Muscle layer of colon (tissue), 2 donors: ENCODE data around the gene PLCB3.
A peak's percentile ranks its signal among the peaks of the same experiment; 100 is the strongest.

ENCODE experiments used
- H3K27ac ChIP-seq: one replicate; pipeline ENCODE4 v1.7.0; 2013; ENCODE audit warnings: low read depth, mild to moderate bottlenecking, low read length, moderate library complexity
- H3K27me3 ChIP-seq, 2 donors: one replicate each; pipeline ENCODE4 v1.7.0; 2013; ENCODE audit warnings: low read length in 2 of 2, mild to moderate bottlenecking in 2 of 2; ENCODE audit not compliant: insufficient read depth in 2 of 2, control insufficient read depth in 1 of 2
- H3K36me3 ChIP-seq: one replicate; pipeline ENCODE4 v1.7.0; 2013; ENCODE audit warnings: mild to moderate bottlenecking, low read length; ENCODE audit not compliant: insufficient read depth
- H3K4me1 ChIP-seq: one replicate; pipeline ENCODE4 v1.7.0; 2013; ENCODE audit warnings: mild to moderate bottlenecking, low read length; ENCODE audit not compliant: insufficient read depth
- H3K4me3 ChIP-seq, 2 donors: one replicate each; pipeline ENCODE4 v1.7.0; 2013; ENCODE audit warnings: low read length in 2 of 2, low read depth in 1 of 2, mild to moderate bottlenecking in 1 of 2, moderate library complexity in 1 of 2
- H3K9ac ChIP-seq: one replicate; pipeline ENCODE4 v1.7.0; 2013; ENCODE audit warnings: low read length
- H3K9me3 ChIP-seq: one replicate; pipeline ENCODE4 v1.7.0; 2013; ENCODE audit warnings: mild to moderate bottlenecking, low read length
- donor health status: abdominal sarcoma.
- donor health status: Adenocarcinoma of cecum.

The PLCB3 gene

GRCh38 chr11:64223001-64223651, 28.2 kb upstream of the PLCB3 start:
- H3K27ac ChIP-seq, result no peak overlapping the region
- no peaks in the 10 kb centered on the region for H3K36me3 ChIP-seq
- no peak overlapping the region for H3K9ac ChIP-seq
- no peak overlapping the region for H3K4me3 ChIP-seq
- H3K9me3 ChIP-seq, result no peaks in the 10 kb centered on the region
- H3K27me3 ChIP-seq, result no peaks in the 10 kb centered on the region
- peaks cover 21% of the 10 kb centered on the region for H3K4me1 ChIP-seq

GRCh38 chr11:64224151-64224890, 27.0 kb upstream of the PLCB3 start:
- Histone ChIP-seq H3K27ac (no peak overlapping the region), H3K4me3 (no peak overlapping the region), H3K9ac (no peak overlapping the region), H3K4me1 (peaks cover 24% of the 10 kb centered on the region), H3K36me3 (no peaks in the 10 kb centered on the region), H3K27me3 (no peaks in the 10 kb centered on the region), H3K9me3 (no peaks in the 10 kb centered on the region)

GRCh38 chr11:64224891-64225607, 26.3 kb upstream of the PLCB3 start:
- H3K9me3 ChIP-seq, result no peaks in the 10 kb centered on the region
- no peaks in the 10 kb centered on the region for H3K27me3 ChIP-seq
- H3K27ac ChIP-seq, result peak overlapping the region; percentile 86
- no peaks in the 10 kb centered on the region for H3K36me3 ChIP-seq
- H3K4me1 ChIP-seq, result peaks cover 29% of the 10 kb centered on the region
- peak overlapping the region; percentile 71 to 89 for H3K4me3 ChIP-seq
- H3K9ac ChIP-seq, result peak overlapping the region; percentile 82

- Histone ChIP-seq H3K4me3 (peak within 1 kb of the TSS; percentile 71 to 89), H3K4me1 (peaks cover 30% of the 10 kb centered on the region), H3K9me3 (no peaks in the 10 kb centered on the region)
Measured at GRCh38 chr11:64225608-64226506, 25.5 kb upstream of the PLCB3 start, which contains the start of the genes NUDT22 and TRPT1. NUDT22 (plus strand) TSS chr11:64226274; CDS start chr11:64226653, 379 bp downstream. TRPT1 (minus strand) TSS chr11:64226186; CDS start chr11:64225860, 326 bp downstream.

GRCh38 chr11:64226507-64227051, 24.8 kb upstream of the PLCB3 start:
- Histone ChIP-seq H3K27ac (peak overlapping the region; percentile 86), H3K9ac (peak overlapping the region; percentile 82), H3K36me3 (no peaks in the 10 kb centered on the region), H3K9me3 (no peaks in the 10 kb centered on the region), H3K4me1 (peaks cover 37% of the 10 kb centered on the region), H3K27me3 (no peaks in the 10 kb centered on the region), H3K4me3 (peak overlapping the region; percentile 71 to 89)

More at GRCh38 chr11:64225608-64226506, 25.5 kb upstream of the PLCB3 start, which contains the start of the genes NUDT22 and TRPT1:
- Histone ChIP-seq H3K36me3 (no peaks in the 10 kb centered on the region), H3K27me3 (no peaks in the 10 kb centered on the region), H3K27ac (peak within 1 kb of the TSS; percentile 86), H3K9ac (peak within 1 kb of the TSS; percentile 82)

GRCh38 chr11:64227405-64227956, 23.8 kb upstream of the PLCB3 start:
- Histone ChIP-seq H3K36me3 (no peaks in the 10 kb centered on the region), H3K4me1 (peaks cover 46% of the 10 kb centered on the region), H3K9me3 (no peaks in the 10 kb centered on the region), H3K4me3 (peak overlapping the region in 1 of 2 donors; percentile 89), H3K27me3 (no peaks in the 10 kb centered on the region), H3K9ac (peak overlapping the region; percentile 82), H3K27ac (peak overlapping the region; percentile 86)

- H3K27ac ChIP-seq, result peak overlapping the region; percentile 95
- H3K36me3 ChIP-seq, result no peaks in the 10 kb centered on the region
- H3K27me3 ChIP-seq, result no peaks in the 10 kb centered on the region
- peak overlapping the region; percentile 74 for H3K9ac ChIP-seq
- peaks cover 60% of the 10 kb centered on the region for H3K4me1 ChIP-seq
- H3K4me3 ChIP-seq, result peak overlapping the region in 1 of 2 donors; percentile 80
- H3K9me3 ChIP-seq, result no peaks in the 10 kb centered on the region
Measured at GRCh38 chr11:64229090-64229743, 22.1 kb upstream of the PLCB3 start.

GRCh38 chr11:64229744-64230170, 21.6 kb upstream of the PLCB3 start:
- no peaks in the 10 kb centered on the region for H3K9me3 ChIP-seq
- peak overlapping the region; percentile 95 for H3K27ac ChIP-seq
- H3K27me3 ChIP-seq, result no peaks in the 10 kb centered on the region
- peaks cover 60% of the 10 kb centered on the region for H3K4me1 ChIP-seq
- H3K36me3 ChIP-seq, result no peaks in the 10 kb centered on the region
- peak overlapping the region; percentile 71 to 80 for H3K4me3 ChIP-seq
- peak overlapping the region; percentile 74 for H3K9ac ChIP-seq

- Histone ChIP-seq H3K4me3 (peak within 1 kb of the TSS; percentile 71 to 80), H3K9me3 (no peaks in the 10 kb centered on the region), H3K4me1 (peaks cover 59% of the 10 kb centered on the region), H3K9ac (peak within 1 kb of the TSS; percentile 74), H3K36me3 (no peaks in the 10 kb centered on the region), H3K27me3 (no peaks in the 10 kb centered on the region), H3K27ac (peak within 1 kb of the TSS; percentile 95)
Measured at GRCh38 chr11:64230171-64230984, 21.0 kb upstream of the PLCB3 start, which contains the start of gene DNAJC4. DNAJC4 (plus strand) TSS chr11:64230548; CDS start chr11:64230855, 307 bp downstream.
